Measurements from ENCODE around the gene ARHGAP32.

Gene ARHGAP32

GRCh38 chr11:129041611-129042018, 150.5 kb downstream of the ARHGAP32 start:
- DNase-seq (ENCODE audit: low spot score) = no peak
- in situ Hi-C loops (cut with MboI; ENCODE audit: low pct_unique_long_range_greater_than_20kb, low sequenced_read_pairs, unreplicated experiment) = no loop called here
- no peak for TF ChIP-seq CTCF (IDR thresholded peaks at IDR 0.05; ENCODE audit: extremely low read depth, insufficient read depth, missing control alignments)

- in situ Hi-C loops (cut with MboI; ENCODE audit: low pct_unique_long_range_greater_than_20kb, low sequenced_read_pairs, unreplicated experiment) = no loop called here
- no peak for TF ChIP-seq CTCF (IDR thresholded peaks at IDR 0.05; ENCODE audit: extremely low read depth, insufficient read depth, missing control alignments)
- DNase-seq (ENCODE audit: low spot score) = no peak
Observed at GRCh38 chr11:129040934-129041333, 151.2 kb downstream of the ARHGAP32 start.

- TF ChIP-seq CTCF (IDR thresholded peaks at IDR 0.05; ENCODE audit: extremely low read depth, insufficient read depth, missing control alignments) = no peak
- no peak for DNase-seq (ENCODE audit: low spot score)
- in situ Hi-C loops (cut with MboI; ENCODE audit: low pct_unique_long_range_greater_than_20kb, low sequenced_read_pairs, unreplicated experiment) = no loop called here
Observed at GRCh38 chr11:129035244-129035643, 156.9 kb downstream of the ARHGAP32 start.

- no peak for DNase-seq (ENCODE audit: low spot score)
- in situ Hi-C loops (cut with MboI; ENCODE audit: low pct_unique_long_range_greater_than_20kb, low sequenced_read_pairs, unreplicated experiment) = no loop called here
- no peak for TF ChIP-seq CTCF (IDR thresholded peaks at IDR 0.05; ENCODE audit: extremely low read depth, insufficient read depth, missing control alignments)
Observed at GRCh38 chr11:129034001-129034400, 158.1 kb downstream of the ARHGAP32 start.

GRCh38 chr11:129023968-129024676, 168.0 kb downstream of the ARHGAP32 start:
- TF ChIP-seq CTCF (IDR thresholded peaks at IDR 0.05; ENCODE audit: extremely low read depth, insufficient read depth, missing control alignments) = no peak
- no peak for DNase-seq (ENCODE audit: low spot score)
- in situ Hi-C loops (cut with MboI; ENCODE audit: low pct_unique_long_range_greater_than_20kb, low sequenced_read_pairs, unreplicated experiment) = no loop called here

GRCh38 chr11:129021295-129021694, 170.8 kb downstream of the ARHGAP32 start:
- in situ Hi-C loops (cut with MboI; ENCODE audit: low pct_unique_long_range_greater_than_20kb, low sequenced_read_pairs, unreplicated experiment) = no loop called here
- TF ChIP-seq CTCF (IDR thresholded peaks at IDR 0.05; ENCODE audit: extremely low read depth, insufficient read depth, missing control alignments) = no peak
- DNase-seq (ENCODE audit: low spot score) = no peak
